NCI-H146 treated with DMSO at 0.1 percent for 48 hours (cell line): ENCODE data around the gene LDLRAP1.
A peak's percentile ranks its signal among the peaks of the same experiment; 100 is the strongest.
"Not testable (repeated sequence)": the region's sequence is repeated elsewhere in the genome, so short reads cannot be mapped to it uniquely, and the experiment has no call there.

Experiments
- DNase-seq: peaks from one replicate; lab custom pipeline; 2025; ENCODE audit not compliant: unreplicated experiment; lab: John Stamatoyannopoulos, UW

The LDLRAP1 gene

GRCh38 chr1:25600971-25601699 lies 57.7 kb downstream of the LDLRAP1 start:
- not testable (repeated sequence) for DNase-seq

- not testable (repeated sequence) for DNase-seq
Observed at GRCh38 chr1:25603779-25604538, 60.6 kb downstream of the LDLRAP1 start.

- no peak for DNase-seq
Observed at GRCh38 chr1:25607123-25607522, 63.7 kb downstream of the LDLRAP1 start.

GRCh38 chr1:25608488-25609178 lies 65.2 kb downstream of the LDLRAP1 start:
- DNase-seq: peak; percentile 52

- no peak for DNase-seq
Observed at GRCh38 chr1:25609921-25610320, 66.5 kb downstream of the LDLRAP1 start.

GRCh38 chr1:25610822-25611630 lies 67.6 kb downstream of the LDLRAP1 start:
- no peak for DNase-seq

GRCh38 chr1:25611843-25612242 lies 68.4 kb downstream of the LDLRAP1 start:
- DNase-seq: no peak

GRCh38 chr1:25612421-25612820 lies 69.0 kb downstream of the LDLRAP1 start:
- DNase-seq: no peak

GRCh38 chr1:25613091-25613490 lies 69.7 kb downstream of the LDLRAP1 start:
- no peak for DNase-seq

- DNase-seq: no peak
Observed at GRCh38 chr1:25614501-25615171, 71.2 kb downstream of the LDLRAP1 start.

GRCh38 chr1:25615172-25615541 lies 71.8 kb downstream of the LDLRAP1 start:
- no peak for DNase-seq

- DNase-seq: no peak
Observed at GRCh38 chr1:25615563-25616094, 72.2 kb downstream of the LDLRAP1 start.

- peak; percentile 68 for DNase-seq
Observed at GRCh38 chr1:25616095-25616986, 72.9 kb downstream of the LDLRAP1 start, which contains the start of gene MAN1C1. TSS of gene MAN1C1 (plus strand) at chr1:25616791. CDS start at chr1:25617798, 1,007 bp downstream.

GRCh38 chr1:25616987-25617624 lies 73.7 kb downstream of the LDLRAP1 start:
- no peak for DNase-seq

- DNase-seq: no peak
Observed at GRCh38 chr1:25617625-25618432, 74.4 kb downstream of the LDLRAP1 start.

GRCh38 chr1:25618433-25618808 lies 75.0 kb downstream of the LDLRAP1 start:
- DNase-seq: no peak
